ENCODE measurements around the gene ARHGEF12.
A peak's percentile ranks its signal among the peaks of the same experiment; 100 is the strongest.

DNA sequence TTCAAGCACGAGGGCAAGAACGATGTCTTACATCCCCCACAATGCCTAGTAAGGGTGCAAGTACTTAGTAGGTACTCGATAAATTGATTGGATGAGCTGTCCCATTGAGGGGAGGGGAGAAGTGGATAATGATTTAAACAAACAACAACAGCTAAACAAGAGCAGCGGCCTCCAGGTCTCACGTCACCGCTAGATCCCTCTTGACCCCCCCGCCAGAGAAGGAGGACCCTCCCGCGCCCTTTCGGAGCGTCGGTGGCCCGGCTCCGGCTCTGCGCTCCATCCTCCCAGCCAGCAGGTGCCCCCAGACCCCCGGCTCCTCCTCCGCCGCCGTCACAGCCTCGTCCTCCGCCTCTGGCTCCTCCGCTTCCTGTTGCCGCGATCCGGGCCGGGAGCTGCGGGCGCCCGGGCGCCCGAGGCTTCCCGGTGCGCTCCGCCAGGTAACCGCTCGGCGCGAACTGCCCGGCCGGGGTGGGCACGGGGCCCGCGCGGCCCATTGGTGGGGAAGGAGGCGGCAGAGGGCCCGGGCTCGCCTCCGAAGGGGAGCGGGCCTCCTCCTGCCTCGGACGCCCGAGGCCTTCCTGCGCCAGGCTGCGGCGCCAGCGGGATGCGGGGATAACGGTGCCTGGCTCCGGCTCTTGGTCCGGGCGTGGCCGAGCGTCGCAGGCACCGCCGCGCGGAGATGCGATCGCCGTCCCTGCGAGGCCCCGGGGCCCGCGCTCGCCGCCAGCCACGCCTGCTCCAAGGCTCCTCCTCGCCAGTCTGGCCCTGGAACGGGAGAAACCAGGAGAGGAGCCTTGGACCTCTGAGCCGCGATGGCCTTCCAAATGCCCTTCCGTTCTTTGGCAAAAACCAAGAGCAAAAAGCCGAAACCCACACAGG is 11.0 kb upstream of the ARHGEF12 start, which contains the start of gene TLCD5:
- peak; percentile 42; the same call in 1 of the 2 replicates for TF ChIP-seq POLR2AphosphoS5 (IDR thresholded peaks at IDR 0.05; ENCODE audit: low read depth)
- TF ChIP-seq, protein P1, sequence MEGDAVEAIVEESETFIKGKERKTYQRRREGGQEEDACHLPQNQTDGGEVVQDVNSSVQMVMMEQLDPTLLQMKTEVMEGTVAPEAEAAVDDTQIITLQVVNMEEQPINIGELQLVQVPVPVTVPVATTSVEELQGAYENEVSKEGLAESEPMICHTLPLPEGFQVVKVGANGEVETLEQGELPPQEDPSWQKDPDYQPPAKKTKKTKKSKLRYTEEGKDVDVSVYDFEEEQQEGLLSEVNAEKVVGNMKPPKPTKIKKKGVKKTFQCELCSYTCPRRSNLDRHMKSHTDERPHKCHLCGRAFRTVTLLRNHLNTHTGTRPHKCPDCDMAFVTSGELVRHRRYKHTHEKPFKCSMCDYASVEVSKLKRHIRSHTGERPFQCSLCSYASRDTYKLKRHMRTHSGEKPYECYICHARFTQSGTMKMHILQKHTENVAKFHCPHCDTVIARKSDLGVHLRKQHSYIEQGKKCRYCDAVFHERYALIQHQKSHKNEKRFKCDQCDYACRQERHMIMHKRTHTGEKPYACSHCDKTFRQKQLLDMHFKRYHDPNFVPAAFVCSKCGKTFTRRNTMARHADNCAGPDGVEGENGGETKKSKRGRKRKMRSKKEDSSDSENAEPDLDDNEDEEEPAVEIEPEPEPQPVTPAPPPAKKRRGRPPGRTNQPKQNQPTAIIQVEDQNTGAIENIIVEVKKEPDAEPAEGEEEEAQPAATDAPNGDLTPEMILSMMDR (conservative IDR thresholded peaks at IDR 0.05; ENCODE audit: low read depth in 2 of 2), result peak in 1 of 2 experiments; percentile 55; a peak in 3 of 4 replicates
